ENCODE measurements around the gene TWSG1. TPM values are rescaled to one million over a fixed set of nuclear protein-coding genes. Genes with fewer than 3 reads are reported as not detected.

Gene TWSG1
- total and polyA plus RNA-seq, 10 of the 15 experiments (the other 5 are each of a cell fraction or from before 2014, with no cell fraction given): 11.1 to 45.1 (median 27.7) TPM

- POLR2A ChIA-PET: no interaction called here
- H3K36me3 ChIP-seq (ENCODE audit: control insufficient read depth in 2 of 2, insufficient read depth in 2 of 2, low read length in 1 of 2): peaks cover 0 to 9% of the 10 kb centered on the region in 2 experiments; a peak in 1 of 4 replicates
- H3K27me3 ChIP-seq (replicated peaks in 1 of 2; ENCODE audit: control insufficient read depth in 2 of 2, insufficient read depth in 2 of 2, low read length in 1 of 2): no peaks in the 10 kb centered on the region
- intact Hi-C loops (cut with micrococcal nuclease; ENCODE audit: unreplicated experiment): no loop called here
- DNase-seq (ENCODE audit: low read depth, low spot score) (no peak), ATAC-seq (no peak), FAIRE-seq (no peak)
- 96% methylated on average over 3 of the region's 3 CpGs for WGBS (ENCODE audit: insufficient coverage, insufficient replicate concordance, low lambda C conversion rate, missing lambda C conversion rate)
- RAD21 ChIA-PET (ENCODE audit: unreplicated experiment): no interaction called here
- H2AFZ ChIP-seq (ENCODE audit: control insufficient read depth, low read depth, low read length): no peak overlapping the region
- no TSS peak for BruUV-seq (replicated peaks)
- no peak overlapping the region for H3K9ac ChIP-seq (ENCODE audit: control insufficient read depth, insufficient read depth, low read length)
- H4K20me1 ChIP-seq (ENCODE audit: control insufficient read depth, insufficient read depth): no peaks in the 10 kb centered on the region
- H3K27ac ChIP-seq (ENCODE audit: control insufficient read depth, insufficient read depth): no peak overlapping the region
- no peaks in the 10 kb centered on the region for H3K79me2 ChIP-seq (ENCODE audit: control insufficient read depth, insufficient read depth, low read length)
- no peak overlapping the region for H3K4me2 ChIP-seq (ENCODE audit: control insufficient read depth, insufficient read depth)
- H3K4me1 ChIP-seq (ENCODE audit: control insufficient read depth, insufficient read depth, low read length): no peaks in the 10 kb centered on the region
- no peak overlapping the region for H3K4me3 ChIP-seq
- H3K9me3 ChIP-seq (replicated peaks; ENCODE audit: control insufficient read depth, insufficient read depth, low read length): peaks cover 6% of the 10 kb centered on the region; the same call in 2 of the 3 replicates
- CTCF ChIA-PET: no interaction called here
- SMC1A ChIA-PET (ENCODE audit: uncharacterized antibody, unreplicated experiment): interaction anchor here (0.9 kb wide), 1 partner anchor 10 kb away, joined by 3 read pairs; no protein-coding TSS in a partner anchor
- in situ Hi-C loops (cut with MboI): no loop called here
- no peak for TF ChIP-seq RB1 (IDR thresholded peaks at IDR 0.05; ENCODE audit: borderline replicate concordance)
- no peak for TF ChIP-seq EED (IDR thresholded peaks at IDR 0.05; ENCODE audit: low read depth)
- no peak for TF ChIP-seq IKZF1 (conservative IDR thresholded peaks at IDR 0.05)
- no peak for TF ChIP-seq MTA2 (IDR thresholded peaks at IDR 0.05; ENCODE audit: low read depth)
- no peak for TF ChIP-seq RBBP5 (conservative IDR thresholded peaks at IDR 0.05)
- TF ChIP-seq ATF7 (IDR thresholded peaks at IDR 0.05; ENCODE audit: low read depth): no peak
- no peak for TF ChIP-seq BCLAF1 (IDR thresholded peaks at IDR 0.05)
- no peak for TF ChIP-seq SREBF1 (IDR thresholded peaks at IDR 0.05; ENCODE audit: low read length)
- no peak for TF ChIP-seq SMC3 (IDR thresholded peaks at IDR 0.05; ENCODE audit: borderline replicate concordance, low read length)
- TF ChIP-seq MLLT1 (IDR thresholded peaks at IDR 0.05): no peak
- TF ChIP-seq ETV6 (conservative IDR thresholded peaks at IDR 0.05 in 1 of 2, IDR thresholded peaks at IDR 0.05 in 1 of 2; ENCODE audit: borderline replicate concordance in 1 of 2, low read depth in 1 of 2): no peak
- TF ChIP-seq CHD4 (IDR thresholded peaks at IDR 0.05): no peak
- no peak for TF ChIP-seq GABPA (IDR thresholded peaks at IDR 0.05; ENCODE audit: low read depth)
- no peak for TF ChIP-seq ZBTB40 (IDR thresholded peaks at IDR 0.05; ENCODE audit: borderline replicate concordance)
- no peak for TF ChIP-seq STAT1 (conservative IDR thresholded peaks at IDR 0.05)
- TF ChIP-seq RCOR1 (conservative IDR thresholded peaks at IDR 0.05; ENCODE audit: low read depth, low read length): no peak
Measured at GRCh38 chr18:9394046-9394445, 59.5 kb downstream of the TWSG1 start.
